Measurements from ENCODE around the gene ZNF483. TPM values are rescaled to one million over a fixed set of nuclear protein-coding genes. Genes with fewer than 3 reads are reported as not detected.
"Not testable (repeated sequence)": the region's sequence is repeated elsewhere in the genome, so short reads cannot be mapped to it uniquely, and the experiment has no call there.

The ZNF483 gene
- total RNA-seq, 1 donor from 2014 or later = 2.5 TPM

DNA sequence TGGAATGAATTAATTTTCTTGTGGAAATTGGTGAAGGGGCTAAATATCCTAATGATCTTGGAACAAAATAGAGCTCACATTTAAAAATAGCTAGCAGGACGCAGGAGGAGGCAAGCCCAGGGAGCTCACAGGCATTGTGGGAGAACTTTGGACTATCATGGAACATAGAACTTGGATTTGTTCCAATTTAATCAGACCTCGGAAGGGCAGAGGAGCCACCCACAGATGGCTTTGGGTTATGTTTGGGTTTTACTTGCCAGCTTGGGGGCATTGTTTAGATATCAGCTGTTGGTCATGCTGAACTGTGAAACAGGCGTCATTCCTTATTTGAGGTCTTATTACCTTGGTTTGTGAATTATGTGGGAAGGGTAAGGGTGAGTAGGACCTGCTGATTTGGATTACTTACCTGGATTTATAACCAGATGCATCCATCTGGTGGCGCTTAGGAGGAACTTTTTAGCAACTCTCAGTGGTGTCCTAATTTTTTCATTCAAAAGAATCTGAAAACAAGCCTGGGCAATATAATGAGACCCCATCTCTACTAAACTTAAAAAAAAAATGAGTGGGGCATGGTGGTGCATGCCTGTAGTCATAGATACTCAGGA lies 88.6 kb downstream of the ZNF483 start:
- H3K4me3 ChIP-seq (ENCODE audit: insufficient read depth, low read depth, low read length) = no peak overlapping the region
- no peaks in the 10 kb centered on the region for H3K79me2 ChIP-seq (ENCODE audit: insufficient read depth, low read length)
- H3K36me3 ChIP-seq (ENCODE audit: insufficient read depth, low read length) = no peaks in the 10 kb centered on the region
- Mint-ChIP-seq H3K36me3 (ENCODE audit: low read depth, unreplicated experiment) (no peaks in the 10 kb centered on the region), H3K9me3 (ENCODE audit: unreplicated experiment) (no peaks in the 10 kb centered on the region), H3K4me3 (ENCODE audit: unreplicated experiment) (peak overlapping the region; percentile 36), H3K27ac (ENCODE audit: unreplicated experiment) (no peak overlapping the region), H3K27me3 (ENCODE audit: low read depth, unreplicated experiment) (peaks cover 12% of the 10 kb centered on the region), H3K4me1 (ENCODE audit: low read depth, unreplicated experiment) (peaks cover 8% of the 10 kb centered on the region)
- no peaks in the 10 kb centered on the region for H4K20me1 ChIP-seq (ENCODE audit: insufficient read depth, low read length)
- H3K9me3 ChIP-seq (ENCODE audit: insufficient read depth, low read depth, low read length) = no peaks in the 10 kb centered on the region
- no peak overlapping the region for H3K9ac ChIP-seq (ENCODE audit: low read length)
- peaks cover 5% of the 10 kb centered on the region for H3K27me3 ChIP-seq (ENCODE audit: insufficient read depth, low read length)
- H2AFZ ChIP-seq (ENCODE audit: low read depth, low read length) = no peak overlapping the region
- no peak for FAIRE-seq
- no peak overlapping the region for H3K27ac ChIP-seq (ENCODE audit: low read depth, low read length)
- no peaks in the 10 kb centered on the region for H3K4me1 ChIP-seq (ENCODE audit: insufficient read depth, low read length)
- DNase-seq (ENCODE audit: low read depth) = no peak
- TF ChIP-seq EZH2 (IDR thresholded peaks at IDR 0.05; ENCODE audit: insufficient read depth, low read length) = no peak
- TF ChIP-seq, protein P1, sequence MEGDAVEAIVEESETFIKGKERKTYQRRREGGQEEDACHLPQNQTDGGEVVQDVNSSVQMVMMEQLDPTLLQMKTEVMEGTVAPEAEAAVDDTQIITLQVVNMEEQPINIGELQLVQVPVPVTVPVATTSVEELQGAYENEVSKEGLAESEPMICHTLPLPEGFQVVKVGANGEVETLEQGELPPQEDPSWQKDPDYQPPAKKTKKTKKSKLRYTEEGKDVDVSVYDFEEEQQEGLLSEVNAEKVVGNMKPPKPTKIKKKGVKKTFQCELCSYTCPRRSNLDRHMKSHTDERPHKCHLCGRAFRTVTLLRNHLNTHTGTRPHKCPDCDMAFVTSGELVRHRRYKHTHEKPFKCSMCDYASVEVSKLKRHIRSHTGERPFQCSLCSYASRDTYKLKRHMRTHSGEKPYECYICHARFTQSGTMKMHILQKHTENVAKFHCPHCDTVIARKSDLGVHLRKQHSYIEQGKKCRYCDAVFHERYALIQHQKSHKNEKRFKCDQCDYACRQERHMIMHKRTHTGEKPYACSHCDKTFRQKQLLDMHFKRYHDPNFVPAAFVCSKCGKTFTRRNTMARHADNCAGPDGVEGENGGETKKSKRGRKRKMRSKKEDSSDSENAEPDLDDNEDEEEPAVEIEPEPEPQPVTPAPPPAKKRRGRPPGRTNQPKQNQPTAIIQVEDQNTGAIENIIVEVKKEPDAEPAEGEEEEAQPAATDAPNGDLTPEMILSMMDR (IDR thresholded peaks at IDR 0.05; ENCODE audit: insufficient read depth, low read depth, low read length) = no peak
- H3K4me2 ChIP-seq (ENCODE audit: low read length) = no peak overlapping the region

DNA sequence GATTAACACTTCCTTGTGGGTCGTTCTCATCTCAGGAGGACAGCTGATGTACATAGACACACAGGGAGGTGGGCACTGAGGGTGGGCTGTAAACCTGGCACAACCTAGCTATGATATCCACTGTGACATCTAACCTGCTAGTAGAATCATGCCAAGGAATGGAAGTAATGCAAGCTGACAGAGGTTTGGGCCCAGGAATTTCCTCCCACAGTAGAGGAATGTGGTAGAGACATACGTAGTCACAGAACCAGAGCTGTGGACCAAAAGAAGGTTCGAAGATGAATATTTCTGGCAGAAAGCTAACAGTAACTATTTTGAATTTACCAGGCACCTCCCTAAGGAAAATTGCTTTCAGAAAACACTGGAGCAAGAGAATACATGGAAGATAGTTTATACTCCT lies 90.9 kb downstream of the ZNF483 start:
- no peak overlapping the region for H3K27ac Mint-ChIP-seq (ENCODE audit: unreplicated experiment)
- Histone ChIP-seq H3K27ac (ENCODE audit: low read depth, low read length) (no peak overlapping the region), H3K4me3 (ENCODE audit: insufficient read depth, low read depth, low read length) (no peak overlapping the region), H3K9me3 (ENCODE audit: insufficient read depth, low read depth, low read length) (no peaks in the 10 kb centered on the region), H3K4me2 (ENCODE audit: low read length) (no peak overlapping the region), H3K79me2 (ENCODE audit: insufficient read depth, low read length) (no peaks in the 10 kb centered on the region), H3K36me3 (ENCODE audit: insufficient read depth, low read length) (no peaks in the 10 kb centered on the region), H4K20me1 (ENCODE audit: insufficient read depth, low read length) (no peaks in the 10 kb centered on the region), H3K9ac (ENCODE audit: low read length) (no peak overlapping the region), H2AFZ (ENCODE audit: low read depth, low read length) (no peak overlapping the region), H3K4me1 (ENCODE audit: insufficient read depth, low read length) (no peaks in the 10 kb centered on the region), H3K27me3 (ENCODE audit: insufficient read depth, low read length) (peaks cover 3% of the 10 kb centered on the region)
- no peaks in the 10 kb centered on the region for H3K36me3 Mint-ChIP-seq (ENCODE audit: low read depth, unreplicated experiment)
- no peaks in the 10 kb centered on the region for H3K9me3 Mint-ChIP-seq (ENCODE audit: unreplicated experiment)
- no peak for FAIRE-seq
- peak overlapping the region; percentile 9 for H3K4me3 Mint-ChIP-seq (ENCODE audit: unreplicated experiment)
- TF ChIP-seq, protein P1 (IDR thresholded peaks at IDR 0.05; ENCODE audit: insufficient read depth, low read depth, low read length) = no peak
- no peak for TF ChIP-seq EZH2 (IDR thresholded peaks at IDR 0.05; ENCODE audit: insufficient read depth, low read length)
- peak; percentile 26 for DNase-seq (ENCODE audit: low read depth)
- H3K27me3 Mint-ChIP-seq (ENCODE audit: low read depth, unreplicated experiment) = peaks cover 11% of the 10 kb centered on the region
- H3K4me1 Mint-ChIP-seq (ENCODE audit: low read depth, unreplicated experiment) = peaks cover 8% of the 10 kb centered on the region

DNA sequence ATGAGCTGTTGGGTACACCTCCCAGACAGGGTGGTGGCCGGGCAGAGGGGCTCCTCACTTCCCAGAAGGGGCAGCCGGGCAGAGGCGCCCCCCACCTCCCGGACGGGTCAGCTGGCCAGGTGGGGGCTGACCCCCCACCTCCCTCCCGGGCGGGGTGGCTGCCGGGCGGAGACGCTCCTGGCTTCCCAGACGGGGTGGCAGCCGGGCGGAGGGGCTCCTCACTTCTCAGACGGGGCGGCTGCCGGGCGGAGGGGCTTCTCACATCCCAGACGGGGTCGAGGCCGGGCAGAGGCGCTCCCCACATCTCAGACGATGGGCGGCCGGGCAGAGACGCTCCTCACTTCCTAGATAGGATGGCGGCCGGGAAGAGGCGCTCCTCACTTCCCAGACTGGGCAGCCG lies 92.4 kb downstream of the ZNF483 start:
- not testable (repeated sequence) for H3K27me3 Mint-ChIP-seq (ENCODE audit: low read depth, unreplicated experiment); H3K27me3 ChIP-seq (ENCODE audit: insufficient read depth, low read length); DNase-seq (ENCODE audit: low read depth); H3K4me3 Mint-ChIP-seq (ENCODE audit: unreplicated experiment); H3K4me3 ChIP-seq (ENCODE audit: insufficient read depth, low read depth, low read length); H3K4me1 ChIP-seq (ENCODE audit: insufficient read depth, low read length); H3K79me2 ChIP-seq (ENCODE audit: insufficient read depth, low read length); H3K9me3 Mint-ChIP-seq (ENCODE audit: unreplicated experiment); H3K36me3 ChIP-seq (ENCODE audit: insufficient read depth, low read length); H3K4me2 ChIP-seq (ENCODE audit: low read length); H3K4me1 Mint-ChIP-seq (ENCODE audit: low read depth, unreplicated experiment); H4K20me1 ChIP-seq (ENCODE audit: insufficient read depth, low read length); H3K36me3 Mint-ChIP-seq (ENCODE audit: low read depth, unreplicated experiment); H3K27ac Mint-ChIP-seq (ENCODE audit: unreplicated experiment); H3K9me3 ChIP-seq (ENCODE audit: insufficient read depth, low read depth, low read length); H2AFZ ChIP-seq (ENCODE audit: low read depth, low read length); FAIRE-seq; H3K9ac ChIP-seq (ENCODE audit: low read length); H3K27ac ChIP-seq (ENCODE audit: low read depth, low read length)
